ENCODE measurements around the gene YBEY.
A peak's percentile ranks its signal among the peaks of the same experiment; 100 is the strongest.

YBEY gene

DNA sequence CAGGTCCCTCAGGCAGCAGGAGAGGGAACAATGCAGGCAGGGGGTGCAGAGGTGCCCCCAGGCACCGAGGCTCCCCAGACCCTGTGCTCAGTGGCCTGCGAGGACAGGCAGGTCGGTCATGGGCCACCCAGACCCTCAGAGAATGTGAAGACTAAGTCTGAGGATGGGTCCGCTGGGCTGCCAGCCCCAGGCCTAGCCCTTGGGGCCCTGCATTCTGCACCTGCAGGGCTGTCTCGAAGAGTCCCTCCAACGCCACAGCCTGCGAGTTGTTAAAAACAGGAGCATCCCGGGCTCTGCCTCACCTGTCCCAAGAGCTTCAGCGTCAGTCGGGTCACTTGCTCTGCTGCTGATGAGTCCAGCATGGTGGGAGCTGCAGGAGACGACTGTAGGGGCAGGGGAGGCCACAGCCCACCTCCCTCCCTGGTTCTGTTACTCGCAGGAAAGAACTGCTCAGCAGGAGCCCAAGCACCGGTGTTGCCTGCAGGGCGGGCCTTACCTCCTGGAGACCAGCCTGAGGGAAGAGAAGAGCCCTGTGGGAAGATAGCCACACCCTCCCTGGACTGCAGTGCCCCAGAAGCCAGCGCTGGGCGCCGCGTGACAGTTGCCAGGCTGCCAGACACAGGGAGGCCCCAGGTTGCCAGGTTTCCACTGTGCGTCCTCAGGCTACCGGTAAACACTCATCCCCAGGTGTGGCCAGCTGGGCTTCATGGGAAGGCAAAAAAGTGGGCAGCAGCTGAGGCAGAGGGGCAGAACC, 31.7 kb downstream of the YBEY start:
- TF ChIP-seq EZH2 (IDR thresholded peaks at IDR 0.05; ENCODE audit: borderline replicate concordance, low read depth, low read length, severe bottlenecking) = no peak
- TF ChIP-seq, protein P1, sequence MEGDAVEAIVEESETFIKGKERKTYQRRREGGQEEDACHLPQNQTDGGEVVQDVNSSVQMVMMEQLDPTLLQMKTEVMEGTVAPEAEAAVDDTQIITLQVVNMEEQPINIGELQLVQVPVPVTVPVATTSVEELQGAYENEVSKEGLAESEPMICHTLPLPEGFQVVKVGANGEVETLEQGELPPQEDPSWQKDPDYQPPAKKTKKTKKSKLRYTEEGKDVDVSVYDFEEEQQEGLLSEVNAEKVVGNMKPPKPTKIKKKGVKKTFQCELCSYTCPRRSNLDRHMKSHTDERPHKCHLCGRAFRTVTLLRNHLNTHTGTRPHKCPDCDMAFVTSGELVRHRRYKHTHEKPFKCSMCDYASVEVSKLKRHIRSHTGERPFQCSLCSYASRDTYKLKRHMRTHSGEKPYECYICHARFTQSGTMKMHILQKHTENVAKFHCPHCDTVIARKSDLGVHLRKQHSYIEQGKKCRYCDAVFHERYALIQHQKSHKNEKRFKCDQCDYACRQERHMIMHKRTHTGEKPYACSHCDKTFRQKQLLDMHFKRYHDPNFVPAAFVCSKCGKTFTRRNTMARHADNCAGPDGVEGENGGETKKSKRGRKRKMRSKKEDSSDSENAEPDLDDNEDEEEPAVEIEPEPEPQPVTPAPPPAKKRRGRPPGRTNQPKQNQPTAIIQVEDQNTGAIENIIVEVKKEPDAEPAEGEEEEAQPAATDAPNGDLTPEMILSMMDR (IDR thresholded peaks at IDR 0.05; ENCODE audit: borderline replicate concordance, extremely low read depth, low read length, poor library complexity, severe bottlenecking) = no peak

DNA sequence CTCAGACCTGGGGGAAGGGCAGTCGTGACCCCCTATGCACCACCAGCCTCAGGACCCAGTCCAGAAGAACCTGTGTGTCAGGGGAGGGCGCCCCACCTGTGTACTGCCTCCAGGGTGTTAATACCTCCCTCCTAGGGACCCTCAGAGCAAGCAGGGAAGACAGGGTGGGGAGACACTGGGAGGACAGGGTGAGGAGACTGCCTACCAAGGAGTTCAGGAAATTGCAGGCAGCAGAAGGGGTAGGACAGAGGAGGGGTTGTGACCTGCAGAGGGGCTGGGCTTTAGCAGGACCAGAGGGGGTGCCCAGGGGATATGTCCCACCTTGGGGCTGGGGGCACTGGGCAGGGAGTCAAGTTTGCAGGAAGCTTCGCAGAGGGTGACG, 32.3 kb downstream of the YBEY start:
- no peak for TF ChIP-seq EZH2 (IDR thresholded peaks at IDR 0.05; ENCODE audit: borderline replicate concordance, low read depth, low read length, severe bottlenecking)
- TF ChIP-seq, protein P1 (IDR thresholded peaks at IDR 0.05; ENCODE audit: borderline replicate concordance, extremely low read depth, low read length, poor library complexity, severe bottlenecking) = no peak
- Histone ChIP-seq H3K27ac (ENCODE audit: low read length) (no peak overlapping the region), H3K9ac (ENCODE audit: low read depth, low read length) (no peak overlapping the region), H3K4me2 (ENCODE audit: insufficient read depth, low read length) (no peak overlapping the region; the same call in 1 of the 2 replicates), H4K20me1 (ENCODE audit: insufficient read depth, low read length) (peaks cover 73% of the 10 kb centered on the region), H3K4me1 (ENCODE audit: insufficient read depth, low read length) (peaks cover 36% of the 10 kb centered on the region), H3K36me3 (ENCODE audit: insufficient read depth, low read length) (peaks cover 92% of the 10 kb centered on the region), H2AFZ (ENCODE audit: low read depth, low read length) (no peak overlapping the region), H3K79me2 (ENCODE audit: insufficient read depth, low read length) (peaks cover 76% of the 10 kb centered on the region), H3K9me3 (ENCODE audit: insufficient read depth, low read length, severe bottlenecking) (no peaks in the 10 kb centered on the region), H3K4me3 (ENCODE audit: low read depth in 1 of 2, low read length in 2 of 2) (no peak overlapping the region), H3K27me3 (ENCODE audit: insufficient read depth, low read length, poor library complexity) (no peaks in the 10 kb centered on the region)
- no peak for DNase-seq
- no peak for ATAC-seq (ENCODE audit: insufficient read depth, low read depth)

More for the DNA sequence above, 31.7 kb downstream of the YBEY start:
- ATAC-seq (ENCODE audit: insufficient read depth, low read depth) (peak; percentile 6; the same call in 1 of the 3 replicates), DNase-seq (no peak)
- H3K4me2 ChIP-seq (ENCODE audit: insufficient read depth, low read length) = no peak overlapping the region; the same call in 1 of the 2 replicates
- no peaks in the 10 kb centered on the region for H3K27me3 ChIP-seq (ENCODE audit: insufficient read depth, low read length, poor library complexity)
- H3K4me3 ChIP-seq (ENCODE audit: low read depth in 1 of 2, low read length in 2 of 2) = no peak overlapping the region
- no peak overlapping the region for H3K9ac ChIP-seq (ENCODE audit: low read depth, low read length)
- H3K36me3 ChIP-seq (ENCODE audit: insufficient read depth, low read length) = peaks cover 96% of the 10 kb centered on the region
- H3K27ac ChIP-seq (ENCODE audit: low read length) = no peak overlapping the region
- H3K4me1 ChIP-seq (ENCODE audit: insufficient read depth, low read length) = peaks cover 36% of the 10 kb centered on the region
- peaks cover 71% of the 10 kb centered on the region for H3K79me2 ChIP-seq (ENCODE audit: insufficient read depth, low read length)
- H4K20me1 ChIP-seq (ENCODE audit: insufficient read depth, low read length) = peaks cover 70% of the 10 kb centered on the region
- H2AFZ ChIP-seq (ENCODE audit: low read depth, low read length) = no peak overlapping the region
- H3K9me3 ChIP-seq (ENCODE audit: insufficient read depth, low read length, severe bottlenecking) = no peaks in the 10 kb centered on the region

DNA sequence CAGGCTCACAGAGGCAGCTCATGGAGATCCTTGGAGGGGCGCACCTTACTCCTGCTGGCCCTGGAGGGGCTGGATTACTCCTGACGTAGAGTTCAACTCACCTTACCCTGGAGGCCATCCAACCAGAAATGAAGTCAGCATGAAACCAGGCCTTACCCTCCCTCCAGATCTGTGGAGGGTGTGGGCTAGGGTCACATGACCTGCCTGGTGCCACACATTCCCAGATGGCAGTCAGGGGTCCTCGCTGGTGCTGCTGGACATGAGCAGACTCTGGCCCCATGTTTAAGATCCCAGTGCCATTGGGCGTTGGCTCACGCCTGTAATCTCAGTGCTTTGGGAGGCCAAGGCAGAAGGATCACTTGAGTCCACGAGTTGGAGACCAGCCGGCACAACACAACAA, 33.0 kb downstream of the YBEY start:
- no peaks in the 10 kb centered on the region for H3K9me3 ChIP-seq (ENCODE audit: insufficient read depth, low read length, severe bottlenecking)
- ATAC-seq (ENCODE audit: insufficient read depth, low read depth) (no peak), DNase-seq (no peak)
- H3K79me2 ChIP-seq (ENCODE audit: insufficient read depth, low read length) = peaks cover 79% of the 10 kb centered on the region
- no peak overlapping the region for H3K4me3 ChIP-seq (ENCODE audit: low read depth in 1 of 2, low read length in 2 of 2)
- H3K36me3 ChIP-seq (ENCODE audit: insufficient read depth, low read length) = peaks cover 86% of the 10 kb centered on the region
- peak overlapping the region; percentile 43; the same call in 1 of the 2 replicates for H3K4me2 ChIP-seq (ENCODE audit: insufficient read depth, low read length)
- H3K4me1 ChIP-seq (ENCODE audit: insufficient read depth, low read length) = peaks cover 36% of the 10 kb centered on the region
- H3K9ac ChIP-seq (ENCODE audit: low read depth, low read length) = no peak overlapping the region
- H3K27me3 ChIP-seq (ENCODE audit: insufficient read depth, low read length, poor library complexity) = no peaks in the 10 kb centered on the region
- TF ChIP-seq EZH2 (IDR thresholded peaks at IDR 0.05; ENCODE audit: borderline replicate concordance, low read depth, low read length, severe bottlenecking) = no peak
- TF ChIP-seq, protein P1 (IDR thresholded peaks at IDR 0.05; ENCODE audit: borderline replicate concordance, extremely low read depth, low read length, poor library complexity, severe bottlenecking) = no peak
- no peak overlapping the region for H2AFZ ChIP-seq (ENCODE audit: low read depth, low read length)
- H3K27ac ChIP-seq (ENCODE audit: low read length) = no peak overlapping the region
- peaks cover 73% of the 10 kb centered on the region for H4K20me1 ChIP-seq (ENCODE audit: insufficient read depth, low read length)
